Fibroblast of skin of scalp (primary cell): ENCODE results near the gene LRBA.
A peak's percentile ranks its signal among the peaks of the same experiment; 100 is the strongest.

ENCODE experiments used
- DNase-seq: peaks from one replicate; pipeline ENCODE4 v3.0.0-alpha.2; 2013

LRBA gene

DNA sequence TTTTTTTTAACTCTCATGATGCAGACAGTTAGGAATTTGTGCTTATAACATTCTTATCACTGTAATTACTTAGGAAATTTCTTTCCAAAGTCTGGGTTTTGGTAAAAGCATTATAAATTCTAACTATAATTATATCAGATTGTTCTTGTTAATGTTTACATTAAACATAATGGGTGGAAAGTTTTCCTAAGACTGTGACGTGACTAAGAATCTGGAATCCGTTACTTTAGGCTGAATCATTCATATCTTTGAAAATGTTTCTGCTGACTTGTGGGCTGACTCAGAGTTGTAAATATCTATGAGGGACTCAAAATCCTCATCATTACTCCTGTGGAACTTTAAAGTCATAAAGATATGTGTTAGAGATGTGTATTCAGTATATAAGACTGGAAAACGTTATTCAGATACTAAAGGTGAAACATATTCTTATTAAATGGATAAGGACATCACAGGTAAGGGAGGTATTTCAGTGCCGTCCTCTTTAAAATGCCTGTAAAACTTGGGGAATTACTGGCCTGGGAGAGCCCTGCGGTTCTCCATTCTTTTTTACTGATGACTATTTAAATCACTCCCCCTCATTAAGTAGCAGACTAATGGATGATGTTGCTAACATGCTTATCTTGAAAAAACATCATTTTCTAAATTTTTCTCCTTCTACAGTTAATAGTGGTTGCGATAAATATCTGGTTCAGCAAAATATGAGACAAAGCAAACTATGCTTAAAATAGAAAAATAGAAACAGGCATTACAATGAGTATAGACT is 777.8 kb downstream of the LRBA start:
- DNase-seq: peak; percentile 94

DNA sequence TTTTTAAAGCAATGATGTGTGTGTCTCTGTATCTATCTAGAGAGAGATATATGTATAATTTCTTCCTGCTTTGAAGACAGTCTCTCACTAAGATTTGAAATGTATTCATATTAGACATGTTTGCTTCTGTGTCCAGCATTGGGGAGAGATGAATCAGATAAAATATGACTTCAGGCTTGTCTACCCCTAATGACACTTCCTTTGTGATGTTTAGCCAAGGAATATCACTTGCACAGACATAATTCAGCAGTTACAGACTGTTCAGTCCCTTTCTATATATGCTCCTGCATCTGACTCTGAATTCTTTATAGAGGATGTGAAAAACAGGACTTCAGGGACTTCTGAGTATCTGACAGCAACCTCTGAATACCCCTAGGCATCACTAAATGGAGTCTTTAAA is 778.5 kb downstream of the LRBA start:
- DNase-seq: peak; percentile 72

DNA sequence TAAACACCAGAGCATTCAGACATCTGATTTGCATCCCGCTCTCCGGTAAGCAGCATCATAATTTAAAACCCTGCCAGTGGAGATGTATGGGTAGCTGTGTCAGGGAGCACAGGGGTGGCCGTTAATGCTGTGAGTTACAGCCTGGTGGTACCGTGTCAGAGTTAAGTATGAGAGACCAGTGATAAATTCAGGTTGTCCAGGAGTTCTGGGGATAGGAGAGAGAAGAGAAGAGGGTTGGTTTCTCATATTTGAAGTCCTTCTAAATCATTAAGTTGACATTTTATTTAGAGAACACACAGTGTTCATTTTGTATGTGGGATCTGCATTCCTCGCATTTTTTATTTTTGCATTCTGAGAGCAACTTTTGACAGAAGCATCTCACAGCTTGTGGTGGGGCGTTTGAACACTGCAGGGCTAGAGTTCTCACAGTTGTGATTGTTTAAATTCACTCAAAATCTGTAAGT is 779.2 kb downstream of the LRBA start:
- peak; percentile 82 for DNase-seq

DNA sequence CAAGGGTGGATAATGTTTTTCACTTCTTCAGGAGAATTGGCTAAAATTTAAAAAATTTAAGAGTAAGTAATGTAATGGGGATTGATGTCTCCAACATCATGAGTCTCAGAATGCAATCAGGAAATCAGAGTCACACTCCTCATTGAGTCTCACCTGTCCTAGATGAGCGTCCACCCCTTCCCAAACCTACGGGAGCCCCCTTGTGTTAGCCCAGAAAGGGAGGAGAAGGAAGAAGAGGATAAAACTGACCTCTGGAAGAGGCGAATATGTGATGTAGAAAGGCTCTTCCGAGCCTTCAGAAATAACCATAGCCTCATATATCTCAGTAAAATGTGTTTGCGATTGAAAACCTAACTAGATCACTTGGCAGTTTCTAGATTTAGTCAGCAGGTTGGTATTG is 779.8 kb downstream of the LRBA start:
- no peak for DNase-seq

DNA sequence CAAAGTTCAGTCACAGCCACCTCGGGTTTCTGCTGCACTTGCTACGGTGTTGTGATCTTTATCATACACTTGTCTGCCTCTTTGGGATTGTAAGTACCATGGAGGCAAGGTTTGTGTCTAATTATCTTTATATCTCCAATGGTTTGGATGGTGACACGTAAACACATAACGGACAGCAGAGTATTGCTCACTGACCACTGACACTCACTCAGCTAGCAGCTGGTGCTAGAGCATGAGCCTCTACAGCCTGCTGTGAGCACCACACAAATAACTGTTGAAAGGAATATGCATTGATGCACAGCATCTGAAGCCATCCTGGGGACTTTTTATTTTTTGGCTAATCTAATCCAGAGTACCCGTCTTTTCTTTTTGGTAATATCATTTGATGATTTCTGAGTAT is 780.8 kb downstream of the LRBA start:
- no peak for DNase-seq

DNA sequence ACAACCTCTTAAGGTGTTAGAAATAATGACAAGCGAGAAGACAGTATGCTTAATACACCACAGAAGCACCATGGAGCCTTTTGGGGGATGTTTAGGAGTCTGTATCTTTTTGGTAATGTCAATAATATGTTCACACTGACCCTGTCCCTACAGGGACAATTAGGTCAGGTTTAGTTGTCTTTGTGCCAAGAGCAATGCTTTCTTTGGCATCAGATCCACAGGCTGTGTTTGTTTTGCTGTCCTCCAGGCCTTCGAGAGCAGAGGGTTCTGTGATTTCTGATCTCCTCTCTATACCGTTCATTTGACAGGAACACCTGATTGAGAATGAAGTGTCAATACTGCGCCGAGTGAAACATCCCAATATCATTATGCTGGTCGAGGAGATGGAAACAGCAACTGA is 783.1 kb downstream of the LRBA start:
- no peak for DNase-seq

DNA sequence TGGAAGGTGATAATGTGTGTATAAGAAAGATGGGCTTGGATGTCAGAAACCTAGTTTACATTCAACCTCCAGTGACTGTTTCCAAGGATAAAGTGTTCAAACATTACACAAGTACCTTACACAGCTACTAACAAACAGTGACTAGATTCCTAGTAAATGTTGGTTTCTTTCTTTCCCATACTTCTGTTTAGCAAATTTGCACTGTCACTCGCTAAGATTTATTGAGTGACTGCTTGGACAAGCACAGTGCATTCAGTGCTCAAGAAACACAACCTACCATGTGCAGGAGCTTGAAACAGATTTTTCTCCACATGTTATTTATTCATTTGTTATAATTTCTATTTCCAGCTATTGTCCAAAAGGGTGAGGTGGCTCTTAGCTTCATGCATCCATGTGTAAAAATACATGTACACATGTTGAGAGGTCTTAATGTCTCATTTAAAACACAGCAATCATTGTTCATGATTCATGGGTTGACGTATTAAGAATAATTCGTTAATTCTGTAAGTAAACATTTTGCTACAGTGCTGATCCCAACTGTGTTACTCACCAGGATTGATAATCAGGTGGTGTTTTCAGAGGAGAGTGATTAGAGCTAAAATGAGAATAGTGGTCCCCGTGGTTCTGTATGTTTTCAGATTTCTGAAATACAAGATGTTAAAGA is 783.8 kb downstream of the LRBA start:
- no peak for DNase-seq

DNA sequence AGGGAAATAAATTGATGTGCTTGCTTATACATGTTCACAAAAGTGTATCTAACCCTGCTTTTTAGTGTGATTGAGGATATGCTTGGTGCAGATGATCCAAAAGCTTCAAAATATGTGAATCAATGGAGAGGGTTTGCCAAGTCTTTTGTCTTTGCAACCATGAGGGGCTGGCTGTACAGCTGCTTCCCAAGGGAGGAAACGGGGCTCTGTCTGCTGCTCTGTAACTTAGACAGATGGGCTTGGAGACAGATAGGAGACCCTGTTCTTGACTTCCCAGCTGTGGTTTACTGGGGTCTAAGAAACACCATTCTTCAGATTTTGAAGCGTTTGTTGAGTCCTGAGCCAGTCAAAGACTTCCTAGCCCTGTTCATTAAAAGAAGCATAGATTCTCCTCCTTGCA is 784.5 kb downstream of the LRBA start:
- no peak for DNase-seq

DNA sequence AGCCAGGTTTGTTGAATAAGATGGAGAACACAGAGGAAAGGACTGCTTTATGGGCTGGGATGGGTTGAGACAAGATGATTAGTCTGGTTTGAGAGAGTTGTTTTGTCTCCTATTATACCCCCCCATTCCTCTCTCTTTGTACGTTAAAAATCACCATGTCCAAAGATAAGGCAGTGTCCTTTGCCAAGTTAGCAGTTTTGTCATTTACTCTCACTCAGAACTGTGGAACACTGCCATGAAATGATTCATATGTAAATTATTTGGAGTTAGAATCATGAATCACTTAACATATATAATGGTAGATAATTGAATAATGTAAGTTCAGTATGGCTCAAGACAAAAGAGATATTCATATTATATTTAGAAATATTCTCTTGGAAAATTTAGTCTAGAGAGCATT is 785.6 kb downstream of the LRBA start:
- peak; percentile 92 for DNase-seq

DNA sequence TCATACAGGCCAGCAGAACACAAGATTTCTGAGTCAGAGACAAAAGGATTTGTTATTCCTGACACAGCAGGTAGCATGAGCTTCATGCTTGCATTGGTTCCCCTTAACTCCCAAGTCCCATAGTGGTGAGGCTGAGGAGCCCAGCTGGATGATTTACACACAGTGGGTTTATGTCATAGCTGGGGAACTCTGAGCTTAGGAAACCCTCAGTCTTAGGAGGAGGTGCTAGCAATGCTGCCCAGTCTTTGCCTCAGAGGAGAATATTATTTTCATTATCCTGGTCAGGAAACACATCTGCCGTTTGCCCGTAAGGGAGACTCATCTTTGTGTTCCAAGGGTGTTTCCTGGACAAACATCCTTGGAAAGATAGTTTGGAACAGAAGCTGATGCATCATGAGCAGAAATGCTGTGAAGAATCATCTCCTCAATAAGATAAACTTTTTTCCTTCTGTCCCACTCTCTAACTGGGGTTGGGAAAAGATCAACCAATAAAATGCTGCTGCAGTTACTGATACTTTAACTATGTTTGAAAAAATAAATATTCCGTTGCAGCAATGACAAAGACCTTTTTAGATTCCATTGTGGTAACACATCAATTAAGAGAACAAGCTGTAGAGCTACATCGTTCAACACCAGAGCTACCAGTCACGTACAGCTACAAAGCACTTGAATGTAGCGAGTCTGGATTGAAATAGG is 790.0 kb downstream of the LRBA start:
- DNase-seq: peak; percentile 96

DNA sequence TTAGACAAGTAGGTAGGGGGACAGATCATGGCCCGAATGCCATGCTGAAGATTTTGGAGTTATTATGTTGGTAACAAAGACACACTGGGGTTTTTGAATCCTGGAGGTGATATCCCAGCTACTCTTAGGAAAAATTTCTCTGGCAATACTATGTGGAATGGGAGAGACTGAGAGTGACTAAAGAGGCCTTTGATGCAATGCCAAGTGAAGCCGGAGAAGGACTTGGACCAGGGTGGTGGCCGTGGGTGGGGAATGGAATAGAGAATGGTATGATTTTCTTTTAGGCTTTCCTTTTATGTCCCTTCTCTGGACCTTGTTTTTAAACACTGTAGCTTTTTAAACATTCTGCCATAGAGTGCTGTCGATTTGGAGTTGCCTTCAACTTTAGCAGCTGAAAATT is 795.2 kb downstream of the LRBA start:
- DNase-seq: peak; percentile 39

DNA sequence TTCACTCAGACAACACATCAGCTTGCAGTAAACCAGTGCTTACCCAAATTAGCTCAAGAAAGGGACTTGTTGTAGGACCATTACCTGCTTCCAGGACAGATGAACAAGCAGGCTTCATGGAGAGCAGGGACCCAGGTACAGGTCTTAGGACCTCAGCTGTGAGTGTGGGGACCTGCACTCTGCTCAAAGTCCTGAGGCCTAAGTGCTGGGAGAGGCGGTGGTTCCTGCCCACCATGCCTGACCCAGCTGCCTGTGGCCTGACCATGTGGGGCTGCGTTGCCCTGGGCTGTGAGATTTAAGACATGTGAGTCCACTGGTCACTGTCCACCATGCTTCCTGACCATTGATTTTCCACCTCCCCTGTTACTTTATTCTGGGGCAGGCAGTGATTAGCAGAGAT is 796.6 kb downstream of the LRBA start:
- DNase-seq: no peak

DNA sequence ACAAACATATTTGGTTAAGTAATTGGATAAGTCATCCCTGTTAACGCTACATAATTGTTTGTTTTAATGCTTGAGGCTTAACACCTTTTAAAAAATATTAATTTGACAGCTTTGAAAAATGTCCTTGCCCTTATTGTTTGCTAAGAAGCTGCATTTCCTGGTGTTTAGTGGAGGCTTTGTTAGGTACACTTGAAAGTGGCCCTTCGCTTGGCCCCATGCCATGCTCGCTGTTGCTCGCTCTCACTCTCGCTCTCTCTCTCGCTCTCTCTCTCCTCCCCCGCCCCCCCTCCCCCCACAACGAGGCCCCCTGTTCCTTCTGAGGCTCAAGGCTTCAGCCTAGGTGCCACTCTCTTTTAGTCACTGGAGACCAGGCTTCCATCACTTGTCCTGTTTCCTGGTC is 797.3 kb downstream of the LRBA start:
- no peak for DNase-seq

DNA sequence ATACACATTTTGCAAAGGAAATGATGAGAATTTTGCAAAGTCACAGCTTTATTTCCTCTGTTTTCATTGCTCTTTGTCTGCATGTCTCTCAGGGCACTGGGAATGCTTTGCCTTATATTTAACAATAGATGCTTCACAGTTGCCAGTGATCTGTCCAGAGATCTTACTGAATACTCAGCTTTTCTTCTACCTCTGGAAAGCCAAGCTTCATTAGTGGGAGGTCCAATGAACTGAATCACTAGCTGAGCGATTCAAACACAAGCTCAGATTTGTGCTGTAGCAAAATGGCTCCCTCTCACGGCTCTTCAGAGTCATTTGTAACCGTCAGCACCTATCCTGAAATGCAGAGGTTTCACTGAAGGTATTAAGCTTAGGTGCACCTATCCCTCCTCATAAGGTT is 797.9 kb downstream of the LRBA start:
- DNase-seq: peak; percentile 80

DNA sequence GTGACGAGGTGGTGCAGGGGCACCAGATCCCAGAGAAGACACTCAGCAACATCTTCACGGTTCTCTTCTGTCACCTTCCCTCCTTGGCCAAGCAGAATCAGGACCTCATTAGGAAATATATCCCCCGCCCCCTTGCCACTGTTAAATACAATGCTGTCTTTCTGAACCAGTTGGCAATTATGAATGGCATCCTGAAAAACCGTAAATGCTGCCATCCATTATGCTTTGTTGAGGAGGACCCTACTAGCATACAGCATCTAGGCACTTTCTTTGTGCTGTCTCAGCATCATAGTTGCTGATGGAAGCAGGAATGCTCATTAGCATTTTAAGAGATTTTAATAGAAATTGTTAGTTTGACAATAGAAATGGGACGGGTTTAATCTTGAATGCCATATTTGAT is 798.4 kb downstream of the LRBA start:
- DNase-seq: no peak

DNA sequence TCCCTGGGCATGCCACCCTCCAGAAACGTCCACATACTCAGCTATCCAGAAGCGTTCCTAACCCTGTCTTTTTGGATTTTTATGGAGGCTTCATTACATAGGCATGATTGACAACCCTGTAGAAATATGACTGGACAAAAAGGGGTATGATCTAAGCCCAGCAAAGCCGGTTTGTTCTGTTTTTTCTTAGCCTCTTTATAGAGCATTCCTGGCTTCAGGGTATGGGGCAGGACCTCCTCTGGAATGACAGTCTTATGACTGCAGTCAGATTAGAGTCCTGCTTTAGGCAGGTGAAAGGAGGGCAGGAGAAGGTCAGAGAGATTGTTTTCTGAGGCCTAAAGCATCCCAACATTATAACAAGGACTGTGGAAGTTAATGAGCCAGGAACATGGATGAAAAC is 799.5 kb downstream of the LRBA start:
- no peak for DNase-seq
